Right lobe of liver (tissue), 4 donors: ENCODE data around the gene CCR3.

Experiments
- POLR2A ChIP-seq: fragments of 450-650 bp; IDR thresholded peaks from one replicate; pipeline ENCODE4 v1.6.1; 2017; ENCODE audit warnings: antibody characterized with exemption, mild to moderate bottlenecking
- TF ChIP-seq, protein P1 (sequence below), 4 donors: fragments of 200-600 bp in 3 of 4; fragments of 450-650 bp in 1 of 4; IDR thresholded peaks; one replicate each; pipeline versions ENCODE4 v1.5.1 to v1.8.0; 2016 to 2022; ENCODE audit warnings: antibody characterized with exemption in 4 of 4, mild to moderate bottlenecking in 2 of 4
- donor health status: DM: no; HTN: no; CAD: no.
- donor health status: DM: no; HTN: no; CAD: no.
- donor health status: DM: no; HTN: yes; CAD: no.

GRCh38 chr3:46192939-46193338 lies 49.3 kb upstream of the CCR3 start:
- TF ChIP-seq, protein P1, sequence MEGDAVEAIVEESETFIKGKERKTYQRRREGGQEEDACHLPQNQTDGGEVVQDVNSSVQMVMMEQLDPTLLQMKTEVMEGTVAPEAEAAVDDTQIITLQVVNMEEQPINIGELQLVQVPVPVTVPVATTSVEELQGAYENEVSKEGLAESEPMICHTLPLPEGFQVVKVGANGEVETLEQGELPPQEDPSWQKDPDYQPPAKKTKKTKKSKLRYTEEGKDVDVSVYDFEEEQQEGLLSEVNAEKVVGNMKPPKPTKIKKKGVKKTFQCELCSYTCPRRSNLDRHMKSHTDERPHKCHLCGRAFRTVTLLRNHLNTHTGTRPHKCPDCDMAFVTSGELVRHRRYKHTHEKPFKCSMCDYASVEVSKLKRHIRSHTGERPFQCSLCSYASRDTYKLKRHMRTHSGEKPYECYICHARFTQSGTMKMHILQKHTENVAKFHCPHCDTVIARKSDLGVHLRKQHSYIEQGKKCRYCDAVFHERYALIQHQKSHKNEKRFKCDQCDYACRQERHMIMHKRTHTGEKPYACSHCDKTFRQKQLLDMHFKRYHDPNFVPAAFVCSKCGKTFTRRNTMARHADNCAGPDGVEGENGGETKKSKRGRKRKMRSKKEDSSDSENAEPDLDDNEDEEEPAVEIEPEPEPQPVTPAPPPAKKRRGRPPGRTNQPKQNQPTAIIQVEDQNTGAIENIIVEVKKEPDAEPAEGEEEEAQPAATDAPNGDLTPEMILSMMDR (IDR thresholded peaks at IDR 0.05) = no peak
- TF ChIP-seq POLR2A = no peak
